IPS-NIHi7 (cell line): ENCODE measurements around the gene PDZK1IP1.
"Not testable (repeated sequence)": the region's sequence is repeated elsewhere in the genome, so short reads cannot be mapped to it uniquely, and the experiment has no call there.

ENCODE experiments used
- DNase-seq: peaks from one replicate; pipeline ENCODE4 v3.0.0; 2012; ENCODE audit warnings: mixed read lengths; ENCODE audit errors: extremely low spot score

PDZK1IP1 gene

DNA sequence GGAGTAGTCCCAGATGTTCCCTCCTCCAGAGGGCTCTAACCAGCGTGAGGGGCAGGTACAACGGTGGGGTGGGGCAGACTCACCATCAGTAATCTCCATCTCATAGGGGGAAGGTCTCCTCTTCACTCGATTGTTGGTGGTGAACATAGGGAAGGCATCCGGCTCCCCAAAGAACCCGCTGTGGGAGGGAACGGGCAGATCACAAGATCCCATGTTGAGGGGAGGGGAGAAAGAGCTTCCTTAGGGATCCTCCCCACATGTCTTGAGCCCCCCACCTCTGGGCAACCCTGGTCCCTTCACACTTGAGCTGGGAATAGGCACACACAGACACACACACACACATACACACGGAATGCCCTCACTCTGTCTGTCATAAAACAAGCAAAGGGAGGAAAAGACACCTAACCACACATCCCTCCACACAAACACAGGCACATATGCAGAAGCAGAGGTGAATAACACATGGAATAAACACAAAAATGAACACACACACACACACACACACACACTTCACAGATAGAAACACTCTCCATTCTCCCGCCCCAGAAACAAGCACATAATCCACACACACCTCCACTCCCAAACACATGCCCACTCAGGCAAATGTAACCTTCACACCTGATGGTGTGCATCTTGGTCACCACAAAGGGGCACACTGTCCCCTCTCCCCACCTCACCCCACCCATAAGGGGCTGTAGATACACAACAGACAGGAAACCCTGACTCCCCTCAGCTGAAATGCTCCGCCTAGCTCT lies 34.3 kb upstream of the PDZK1IP1 start:
- DNase-seq, result no peak

DNA sequence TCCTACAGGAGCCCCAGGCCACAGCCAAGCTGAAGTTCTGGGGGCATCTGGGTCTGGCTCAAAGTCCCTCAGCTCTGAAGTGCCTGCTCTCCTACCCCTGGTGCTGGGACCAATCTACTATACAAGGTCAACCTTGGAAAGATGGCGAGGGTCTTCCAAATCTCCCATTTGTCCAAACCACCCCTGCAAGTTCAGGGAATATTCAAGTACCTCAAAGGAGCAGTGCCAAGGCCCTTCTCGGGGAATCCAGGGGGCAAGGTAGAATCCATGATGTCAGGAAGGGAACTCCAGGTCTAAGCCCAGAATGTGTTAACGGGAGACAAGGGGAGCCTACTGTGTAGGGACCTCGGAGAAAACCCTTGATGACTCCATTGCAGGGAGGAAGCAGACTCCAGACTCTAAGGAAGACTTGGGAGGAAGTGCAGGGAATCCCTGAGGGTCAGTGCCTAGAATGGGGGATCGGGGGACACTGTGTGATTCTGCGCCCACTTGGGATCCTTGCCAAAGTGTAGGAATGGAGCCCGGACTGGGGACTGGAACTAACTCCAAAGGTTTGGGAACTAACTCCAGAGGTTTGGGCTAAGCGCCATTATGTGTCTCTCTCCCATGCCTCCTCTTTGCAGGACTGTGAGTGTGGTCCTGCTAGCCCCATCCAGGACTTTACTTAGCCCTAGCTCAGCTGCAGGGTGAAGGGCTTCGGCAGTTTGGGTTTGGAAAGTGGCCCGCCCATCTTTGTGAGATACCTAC lies 33.5 kb upstream of the PDZK1IP1 start:
- DNase-seq, result no peak

DNA sequence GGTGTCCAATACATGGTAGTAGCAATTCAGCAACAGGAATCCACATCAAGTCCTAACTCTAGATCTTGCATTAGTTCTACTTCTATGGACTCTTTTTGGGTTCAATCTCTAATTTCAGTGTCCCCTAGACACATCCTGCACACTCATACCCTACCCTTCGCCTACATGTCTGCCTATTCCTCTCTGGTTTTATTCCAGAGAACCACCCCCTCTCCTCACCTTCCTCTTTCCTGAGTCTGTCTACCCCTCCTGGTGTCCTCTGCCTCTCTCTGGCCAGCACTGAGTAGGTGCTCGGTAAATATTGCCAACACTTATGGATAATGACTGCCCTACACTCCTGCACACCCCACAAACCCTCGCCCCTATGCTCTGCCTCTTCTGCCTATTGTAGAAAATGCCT lies 32.6 kb upstream of the PDZK1IP1 start:
- DNase-seq, result no peak

DNA sequence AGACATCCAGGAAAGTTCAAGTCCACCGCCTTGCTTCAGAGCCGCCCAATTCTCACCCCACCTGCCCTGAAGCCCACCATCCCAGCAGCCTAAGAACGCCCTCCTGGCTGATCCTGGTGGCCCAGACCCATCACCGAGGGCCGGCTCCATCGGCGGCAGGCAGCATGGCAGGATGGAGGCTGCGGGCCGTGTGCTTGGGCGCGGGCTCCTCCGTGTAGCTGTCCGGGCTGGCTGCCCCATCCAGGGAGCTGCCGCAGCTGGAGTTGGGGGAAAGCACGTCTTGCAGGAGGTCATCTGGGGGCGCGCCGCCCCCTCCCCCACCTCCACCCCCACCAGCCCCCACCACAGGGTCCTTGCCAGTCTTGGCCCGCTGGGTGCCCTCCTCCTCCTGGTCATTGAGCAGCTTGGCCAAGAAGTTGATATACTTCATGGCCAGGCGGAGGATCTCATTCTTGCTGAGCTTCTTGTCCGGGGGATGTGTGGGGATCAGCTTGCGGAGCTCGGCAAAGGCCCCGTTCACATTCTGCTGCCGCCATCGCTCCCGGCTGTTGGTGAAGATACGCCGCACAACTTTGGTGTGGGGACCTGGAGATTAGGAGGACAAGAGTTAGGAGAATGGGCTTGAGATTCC lies 29.9 kb upstream of the PDZK1IP1 start:
- DNase-seq, result no peak

DNA sequence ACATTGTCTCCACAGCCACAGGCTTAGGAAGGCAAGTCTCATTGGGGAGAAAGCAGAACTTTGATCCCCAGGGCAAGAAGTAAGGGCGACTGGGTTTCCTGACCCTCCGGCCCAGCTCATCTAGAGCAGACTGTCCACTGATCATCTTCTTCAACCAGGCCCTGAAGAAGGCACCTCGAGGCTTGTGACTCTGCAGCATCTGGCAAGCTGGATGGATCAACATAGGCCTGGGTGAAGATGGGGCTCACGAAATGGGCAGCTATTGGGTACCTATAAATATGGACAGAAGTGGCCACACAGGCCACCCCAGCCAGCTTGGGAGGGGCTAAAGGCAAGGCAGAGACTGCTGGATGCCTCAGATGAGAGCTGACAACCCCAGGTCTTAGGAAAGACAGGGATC lies 29.2 kb upstream of the PDZK1IP1 start:
- DNase-seq, result no peak

DNA sequence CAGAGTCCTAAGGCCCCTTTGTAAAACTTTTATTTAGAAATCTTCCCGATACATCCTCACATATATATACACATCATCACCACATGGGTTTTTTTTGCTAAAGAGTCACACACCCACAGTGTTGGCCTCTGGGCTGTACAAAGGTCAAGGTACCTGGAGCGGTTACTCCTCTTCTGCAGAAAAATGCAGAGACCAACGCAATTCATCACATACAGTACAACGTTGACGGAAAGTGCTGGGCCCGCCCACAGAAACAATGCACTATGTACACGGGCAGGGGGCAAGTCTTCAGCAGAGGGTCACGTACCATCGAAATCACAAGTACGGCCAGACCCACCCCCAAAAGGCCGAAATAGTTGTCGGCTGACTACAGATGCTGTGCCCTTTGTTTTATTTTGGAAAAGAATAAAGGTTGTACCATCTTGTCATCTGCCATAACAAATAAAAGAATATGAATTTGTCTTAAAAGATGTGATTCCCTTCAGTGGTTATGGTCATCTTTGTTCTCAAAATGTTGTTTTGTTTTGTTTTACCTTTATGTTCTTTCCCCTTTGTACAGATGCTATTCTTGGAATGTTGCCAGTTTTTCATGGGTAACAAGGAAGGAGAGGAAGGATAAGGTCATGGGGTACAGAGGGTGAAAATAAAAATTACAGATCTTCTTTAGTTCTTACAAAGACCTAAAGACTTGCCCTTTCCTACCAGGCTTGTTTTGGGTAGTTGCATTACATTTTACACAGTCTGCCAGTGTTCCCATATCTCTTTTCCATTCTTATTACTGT lies 26.6 kb upstream of the PDZK1IP1 start:
- DNase-seq, result no peak

DNA sequence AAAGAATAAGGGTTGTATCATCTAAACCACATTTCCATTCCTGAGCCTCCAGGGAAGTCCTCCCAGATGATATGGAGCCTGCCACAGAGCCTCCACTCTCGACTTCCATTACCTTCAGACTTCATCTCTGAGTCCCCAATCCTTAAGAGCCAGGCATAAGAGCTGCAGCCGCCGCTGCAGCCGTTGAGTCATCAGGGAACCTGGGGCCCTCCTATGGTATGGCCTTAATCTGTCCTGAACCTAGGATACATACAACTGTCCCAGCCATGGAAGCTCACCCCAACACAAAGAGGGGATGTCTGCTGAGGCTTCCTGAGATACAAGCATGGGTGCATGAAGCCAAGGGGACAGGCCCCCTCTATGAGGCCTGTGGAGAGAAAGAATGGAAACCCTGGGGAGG lies 25.9 kb upstream of the PDZK1IP1 start:
- DNase-seq, result no peak

DNA sequence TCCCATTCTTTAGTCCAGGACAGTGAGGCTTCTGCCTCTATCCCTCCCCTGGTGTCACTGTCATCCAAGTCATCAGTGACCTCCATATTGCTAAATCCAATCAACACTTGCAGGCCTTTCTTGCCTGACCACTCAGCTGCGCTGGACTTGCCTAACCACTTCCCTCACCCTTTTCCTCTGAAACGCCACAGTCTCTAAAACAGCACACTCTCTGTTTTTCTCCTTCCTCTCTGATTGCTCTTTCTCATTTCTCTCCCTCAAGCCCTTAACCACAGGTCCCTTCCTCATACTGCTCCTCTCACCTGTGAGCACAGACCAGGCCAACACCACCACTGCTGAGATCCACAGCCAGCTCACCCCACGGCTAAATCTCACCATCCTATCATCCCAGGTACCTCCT lies 24.7 kb upstream of the PDZK1IP1 start:
- DNase-seq, result no peak

DNA sequence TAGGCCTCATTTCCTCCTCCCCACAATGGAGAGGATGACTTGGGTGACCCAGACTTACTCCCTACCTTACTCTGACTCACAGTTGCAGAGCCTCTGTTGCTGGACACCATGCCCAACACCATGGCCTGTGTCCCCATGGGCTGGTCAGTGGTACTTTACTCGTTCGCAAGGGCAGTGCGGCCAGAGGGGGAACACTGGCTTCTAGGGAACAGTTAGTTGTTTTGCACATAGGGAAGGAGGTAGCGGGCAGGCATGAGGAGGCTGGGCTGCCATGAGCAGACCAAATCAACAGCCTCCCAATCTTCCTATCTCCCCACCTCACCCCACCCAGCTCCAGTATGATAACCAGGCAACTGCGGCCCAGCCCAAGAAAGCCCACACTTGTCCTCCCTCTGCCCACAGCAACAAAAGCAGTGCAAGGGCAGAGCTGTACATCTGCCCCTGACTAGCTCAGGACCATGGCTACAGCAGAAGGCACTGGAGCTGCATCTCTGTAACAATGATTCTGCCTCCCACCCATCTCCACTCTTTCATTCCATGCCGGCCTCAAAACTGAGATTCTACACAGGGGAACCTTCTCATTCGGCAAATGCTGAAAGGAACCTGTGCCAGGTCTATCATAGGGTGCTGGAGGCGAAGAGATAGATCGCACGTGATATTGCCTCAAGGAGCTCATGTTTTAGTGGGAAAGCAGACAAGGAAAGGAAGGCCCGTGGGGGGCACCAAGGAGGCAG lies 23.6 kb upstream of the PDZK1IP1 start:
- no peak for DNase-seq

DNA sequence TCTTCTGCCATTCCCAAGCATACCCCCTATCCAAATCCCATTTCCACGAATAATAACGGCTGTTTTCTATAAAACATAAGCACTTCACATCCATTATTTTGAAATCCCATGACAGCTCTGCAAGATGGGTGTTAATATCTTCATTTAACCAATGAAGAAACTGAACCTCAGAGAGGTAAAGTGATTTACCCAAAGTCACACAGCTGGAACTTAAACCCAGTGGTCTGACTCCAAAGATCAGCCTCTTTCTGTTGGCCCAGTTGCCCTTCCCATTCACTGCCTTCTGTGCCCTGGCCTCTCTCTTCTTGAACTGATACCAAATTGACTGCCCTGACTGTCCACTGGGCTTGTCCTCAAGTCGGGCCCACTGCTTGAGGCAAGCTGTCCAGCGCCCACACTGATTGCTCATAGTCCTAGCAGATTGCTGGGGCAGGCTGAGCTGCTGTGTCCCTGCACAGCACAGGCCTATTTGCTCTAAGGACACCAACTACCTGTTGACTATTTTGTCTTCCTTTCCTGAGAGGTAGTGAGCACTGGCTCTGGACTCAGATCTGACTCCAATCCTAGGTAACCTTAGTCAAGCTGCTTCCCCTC lies 22.9 kb upstream of the PDZK1IP1 start:
- no peak for DNase-seq

DNA sequence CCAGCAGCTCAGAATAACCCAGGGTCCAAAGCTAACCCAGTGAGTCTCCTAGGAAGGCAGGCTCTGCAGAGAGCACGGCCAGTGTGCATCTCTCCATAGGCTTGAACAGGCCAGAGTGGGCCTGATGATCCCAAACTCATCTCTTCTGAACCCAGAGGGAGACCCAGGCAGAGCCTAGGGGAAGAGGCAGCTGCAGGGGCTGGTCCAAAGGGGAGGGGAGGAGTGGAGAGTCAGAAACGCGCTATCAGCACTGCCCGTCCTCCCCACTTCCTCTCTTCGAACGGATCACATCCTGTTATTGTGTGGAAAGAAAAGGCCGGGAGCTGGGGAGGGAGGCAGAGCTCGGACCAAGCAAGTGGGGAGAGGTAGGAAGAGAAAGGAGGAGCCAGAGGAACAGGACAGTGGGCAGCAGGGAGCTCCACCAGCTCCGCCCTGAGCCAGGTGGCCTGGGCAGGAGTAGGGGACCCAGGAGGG lies 22.0 kb upstream of the PDZK1IP1 start:
- no peak for DNase-seq

DNA sequence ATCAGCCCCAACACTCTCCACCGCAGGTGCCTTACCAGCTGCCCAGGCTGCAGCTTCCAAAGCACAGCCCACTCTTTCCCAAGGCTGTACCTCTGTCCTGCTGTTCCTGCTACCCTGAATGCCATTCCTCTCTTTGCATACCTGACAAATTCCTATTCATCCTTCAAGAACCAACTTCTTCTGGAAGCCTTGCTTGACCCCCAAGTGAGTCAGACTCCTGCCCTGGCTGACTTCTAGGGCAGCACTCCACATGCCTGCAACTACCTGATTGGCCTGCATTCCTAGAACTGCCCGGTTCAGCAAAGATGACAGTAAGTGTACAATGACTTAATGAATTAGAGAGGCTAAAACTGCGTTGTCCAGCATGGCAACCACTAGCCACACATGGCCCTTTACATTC lies 20.8 kb upstream of the PDZK1IP1 start:
- DNase-seq, result no peak

DNA sequence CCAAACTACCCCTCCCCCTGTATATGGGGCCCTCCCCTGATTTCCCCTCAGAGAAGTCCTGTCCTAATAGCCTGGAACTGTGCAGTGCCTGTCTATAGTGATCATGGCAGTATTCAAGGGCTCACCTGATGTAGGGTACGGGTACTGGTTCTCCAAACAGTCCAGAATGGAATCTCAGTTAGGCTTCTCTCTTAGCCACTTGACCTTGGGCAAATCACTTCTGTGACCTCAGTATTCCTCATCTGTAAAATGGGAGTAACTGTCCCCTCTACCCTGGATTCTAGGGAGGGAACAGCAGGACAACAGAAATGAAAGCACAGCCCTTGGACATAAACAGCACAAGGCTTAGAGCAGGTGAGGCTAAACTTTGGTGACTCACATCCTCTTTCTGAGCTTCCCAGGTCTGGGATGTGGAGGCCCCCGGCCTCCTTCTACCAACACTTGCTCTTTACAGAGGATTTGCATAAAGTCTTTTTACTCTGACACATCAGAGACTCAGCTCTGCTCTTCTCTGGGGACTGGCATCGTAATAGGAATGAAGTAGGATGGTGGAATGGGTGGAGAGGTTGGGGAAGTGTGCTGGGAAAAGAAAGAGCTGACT lies 20.0 kb upstream of the PDZK1IP1 start:
- DNase-seq, result no peak

DNA sequence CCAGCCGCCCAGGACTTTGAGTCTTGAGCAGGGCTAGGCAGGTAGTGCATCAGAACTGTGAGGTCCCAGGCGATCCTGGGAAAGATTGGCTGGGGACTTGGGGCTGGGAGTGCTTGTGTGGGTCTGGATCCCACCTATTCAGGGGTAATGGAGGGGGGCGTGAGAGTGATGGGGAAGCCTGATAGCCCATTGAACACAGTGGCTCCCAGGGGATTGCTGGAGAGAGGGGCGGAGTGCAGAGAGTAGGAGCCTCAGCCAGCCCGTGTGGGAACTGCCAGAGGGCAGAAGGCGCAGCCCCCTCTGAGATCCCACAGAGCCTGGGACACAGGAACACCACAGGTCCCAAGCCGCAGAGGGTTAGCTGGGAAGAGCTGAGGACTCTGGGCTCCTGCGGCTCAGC lies 19.3 kb upstream of the PDZK1IP1 start:
- no peak for DNase-seq

DNA sequence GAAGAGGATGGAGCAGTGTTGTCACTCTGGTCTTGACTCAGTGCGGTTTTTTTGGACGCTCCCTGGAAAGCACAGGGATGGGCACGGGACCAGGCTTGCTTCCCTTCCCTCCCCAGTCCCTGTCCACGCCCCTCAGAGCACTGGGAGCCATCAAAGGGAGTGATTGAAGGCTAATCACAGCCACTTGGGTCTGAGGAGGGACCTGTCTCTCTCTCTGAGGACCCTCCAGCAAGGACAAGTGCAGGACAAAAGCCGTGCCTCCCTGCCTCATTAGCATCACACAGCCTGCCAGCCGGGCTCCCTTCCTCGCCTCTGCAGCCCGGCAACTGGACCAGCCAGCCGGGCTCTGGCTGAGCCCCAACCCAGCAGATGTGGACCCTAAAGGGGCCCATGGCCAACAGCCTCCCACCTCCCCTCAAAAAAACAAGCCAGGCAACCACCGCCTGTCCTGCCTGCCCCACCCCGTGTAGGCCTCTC lies 18.6 kb upstream of the PDZK1IP1 start:
- peak; percentile 81 for DNase-seq

DNA sequence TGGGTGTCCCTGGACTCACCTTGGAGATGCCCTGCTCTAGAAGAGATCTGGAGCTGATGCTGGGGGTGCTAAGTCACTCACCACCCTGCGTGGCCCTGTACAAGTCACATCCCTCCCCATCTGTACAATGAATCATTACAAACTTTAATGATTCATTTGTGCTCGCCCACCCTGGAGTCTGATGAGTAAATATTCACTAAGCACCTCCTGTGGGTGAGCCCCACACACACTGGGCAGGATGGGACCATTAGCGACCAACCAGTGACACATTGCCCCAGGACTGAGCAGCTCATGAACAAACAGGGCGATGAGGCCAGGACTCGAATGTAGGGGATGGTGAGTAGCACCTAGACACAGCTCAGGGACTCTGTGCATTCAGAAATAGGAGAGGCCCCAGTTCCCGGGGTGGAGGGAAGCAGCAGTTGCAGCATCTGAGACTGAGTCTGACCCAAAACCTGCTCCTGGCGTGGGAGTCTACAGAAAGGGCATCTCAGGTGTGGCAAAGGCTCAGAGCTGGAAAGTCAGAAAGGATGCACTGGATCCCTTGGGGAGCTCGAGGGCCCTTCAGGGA lies 18.1 kb upstream of the PDZK1IP1 start:
- no peak for DNase-seq

DNA sequence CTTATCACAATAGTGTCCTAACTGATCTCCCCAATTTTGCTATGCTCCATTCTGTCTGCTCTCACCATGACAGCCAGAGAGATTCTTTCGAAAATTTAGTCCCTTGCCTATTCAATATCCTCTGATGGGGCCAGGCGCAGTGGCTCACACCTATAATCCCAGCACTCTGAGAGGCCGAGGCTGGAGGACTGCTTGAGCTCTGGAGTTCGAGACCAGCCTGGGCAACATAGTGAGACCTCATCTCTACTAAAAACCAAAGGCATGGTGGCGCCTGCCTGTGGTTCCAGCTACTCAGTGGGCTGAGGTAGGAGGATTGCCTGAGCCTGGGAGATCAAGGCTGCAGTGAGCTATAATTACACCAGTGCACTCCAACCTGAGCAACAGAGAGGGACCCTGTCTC lies 16.1 kb upstream of the PDZK1IP1 start:
- no peak for DNase-seq

DNA sequence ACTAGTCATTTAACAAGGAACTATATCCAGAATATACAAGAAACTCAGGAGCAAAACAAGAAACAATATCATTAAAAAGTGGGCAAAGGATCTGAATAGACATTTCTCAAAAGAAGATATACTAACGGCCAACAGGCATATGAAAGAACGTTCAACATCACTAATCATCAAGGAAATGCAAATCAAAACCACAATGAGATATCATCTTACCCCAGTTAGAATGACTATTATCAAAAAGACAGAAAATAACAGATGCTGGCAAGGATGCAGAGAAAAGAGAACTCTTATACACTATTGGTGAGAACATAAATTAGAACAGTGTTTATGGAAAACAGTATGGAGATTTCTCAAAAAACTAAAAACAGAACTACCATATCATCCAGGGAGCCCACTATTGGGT lies 13.7 kb upstream of the PDZK1IP1 start:
- DNase-seq, result not testable (repeated sequence)

DNA sequence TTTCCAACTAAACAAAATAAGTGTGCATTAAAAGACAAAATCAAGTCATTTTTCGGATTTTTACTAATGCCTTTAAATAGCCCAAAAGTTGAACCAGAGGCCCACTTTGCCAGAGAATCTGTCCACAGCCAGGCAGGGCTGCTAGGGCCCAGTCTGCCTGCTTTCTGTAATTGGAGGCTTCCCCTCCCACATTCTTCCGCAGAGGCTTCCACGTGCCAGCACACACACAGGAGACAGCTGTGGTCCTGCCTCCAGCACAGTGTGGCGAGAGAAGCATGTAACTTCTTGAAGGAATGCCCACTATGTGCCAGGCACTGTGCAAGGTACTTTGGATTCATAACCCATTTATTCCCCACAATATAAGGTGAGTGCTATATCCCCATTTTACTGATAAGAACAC lies 11.3 kb upstream of the PDZK1IP1 start:
- no peak for DNase-seq

DNA sequence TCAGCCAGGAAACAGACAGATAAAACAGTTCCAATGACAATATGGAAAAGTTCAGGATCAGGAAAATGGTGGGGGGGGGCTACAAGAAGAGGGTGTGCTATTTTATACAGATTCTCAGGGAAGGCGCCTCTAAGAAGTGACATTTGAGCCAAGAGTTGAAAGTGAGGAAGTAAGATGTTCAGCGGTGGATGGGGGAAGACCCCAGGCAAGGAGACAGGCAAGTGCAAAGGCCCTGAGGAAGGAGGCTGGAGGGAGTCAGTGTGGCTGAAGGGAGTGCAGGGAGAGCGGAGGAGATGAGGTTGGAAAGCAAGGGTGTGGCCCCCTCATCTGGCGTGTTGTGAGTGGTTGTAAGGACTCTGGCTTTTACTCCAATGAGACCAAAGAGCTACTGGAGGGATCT lies 8.4 kb upstream of the PDZK1IP1 start:
- no peak for DNase-seq
